Lung (tissue), 12 donors: ENCODE data around the gene PLEKHM3. TPM values are rescaled to one million over a fixed set of nuclear protein-coding genes. Genes with fewer than 3 reads are reported as not detected.

Source experiments
- ATAC-seq: fragments of 200-7000 bp; cut with Tn5 transposase; one replicate; pipeline ENCODE4 v1.9.1; 2020; ENCODE audit warnings: moderate number of reproducible peaks; ENCODE audit not compliant: insufficient read depth, low FRiP score
- DNase-seq, 3 donors: peaks; one replicate each; pipeline ENCODE4 v3.0.0-alpha.2; 2013 to 2017
- H3K27ac ChIP-seq, 2 donors: one replicate each; pipeline ENCODE4 v1.5.1; 2013; ENCODE audit warnings: mild to moderate bottlenecking in 2 of 2, moderate library complexity in 2 of 2, control low read depth in 1 of 2, inconsistent platforms in 1 of 2, low read depth in 1 of 2, low read length in 1 of 2
- H3K27me3 ChIP-seq, 3 donors: one replicate each; pipeline ENCODE4 v1.5.1; 2013; ENCODE audit warnings: low read length in 2 of 3; ENCODE audit not compliant: control insufficient read depth in 3 of 3, insufficient read depth in 3 of 3
- H3K36me3 ChIP-seq, 4 donors: one replicate each; pipeline ENCODE4 v1.5.1; 2013; ENCODE audit warnings: low read length in 4 of 4, mild to moderate bottlenecking in 1 of 4, moderate library complexity in 1 of 4; ENCODE audit not compliant: control insufficient read depth in 4 of 4, insufficient read depth in 4 of 4
- H3K4me1 ChIP-seq, 5 donors: one replicate each; pipeline ENCODE4 v1.5.1; 2013; ENCODE audit warnings: low read length in 5 of 5, mild to moderate bottlenecking in 2 of 5, moderate library complexity in 1 of 5; ENCODE audit not compliant: control insufficient read depth in 5 of 5, insufficient read depth in 5 of 5
- H3K4me3 ChIP-seq: one replicate; pipeline ENCODE4 v1.5.1; 2013; ENCODE audit warnings: mild to moderate bottlenecking, control low read depth, moderate library complexity
- H3K9ac ChIP-seq, 2 donors: one replicate each; pipeline ENCODE4 v1.5.1; 2013; ENCODE audit warnings: low read length in 2 of 2, control low read depth in 1 of 2; ENCODE audit not compliant: insufficient read depth in 1 of 2
- H3K9me3 ChIP-seq, 4 donors: one replicate each; pipeline ENCODE4 v1.5.1; 2013; ENCODE audit warnings: low read length in 3 of 4, mild to moderate bottlenecking in 1 of 4, moderate library complexity in 1 of 4; ENCODE audit not compliant: control insufficient read depth in 4 of 4, insufficient read depth in 3 of 4
- WGBS, 2 donors: extraction: QIAGEN DNeasy Blood & Tissue Kit; methylation state at CpG; one replicate each; pipeline ENCODE4 v1.1.7; 2013; 5-methylcytosine and 5-hydroxymethylcytosine counted together
- polyA plus RNA-seq, 2 donors: library from polyadenylated mRNA; stranded (reverse); fragments of 200-250 nt; gene quantifications; one replicate each; pipeline ENCODE4 v1.2.1, GENCODE V29; 2013
- total RNA-seq, 2 donors: library from RNA; depleted of rRNA in 1 of 2; stranded (reverse); fragments of >200 nt in 1 of 2; gene quantifications; one replicate each; pipeline ENCODE4 v1.2.1, GENCODE V29; 2014 to 2021
- TF ChIP-seq, protein P1 (sequence below): IDR thresholded peaks from 2 replicates; pipeline ENCODE4 v1.5.1; 2012; ENCODE audit warnings: mild to moderate bottlenecking; ENCODE audit errors: control extremely low read depth, extremely low read depth
- donor health status: control.
- donor health status: control.
- donor health status: Bipolar disorder and iron deficiency.
- donor health status: healthy.
- donor health status: DM: yes; HTN: yes; CAD: no.

PLEKHM3 gene
- total and polyA plus RNA-seq, 4 donors = 5.6 to 32.9 (median 12.4) TPM

DNA sequence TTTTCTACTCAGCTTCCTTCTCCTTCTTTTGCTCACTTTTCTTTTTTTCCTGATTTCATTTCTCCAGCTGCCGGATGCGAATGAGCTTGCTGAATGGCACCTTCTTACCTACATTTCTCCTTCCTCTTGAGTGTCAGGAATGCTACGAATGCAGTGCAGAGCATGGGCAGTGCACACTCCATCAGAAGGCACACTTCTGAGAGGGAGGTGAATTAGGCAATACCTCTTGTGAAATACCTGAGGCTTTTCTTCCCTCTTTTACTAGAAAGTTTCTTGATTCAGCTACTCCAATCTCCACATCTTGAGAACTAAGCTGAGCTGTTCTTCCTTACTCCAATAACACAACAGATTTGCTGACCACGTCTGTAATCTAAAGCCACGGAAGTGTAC lies 51.1 kb downstream of the PLEKHM3 start:
- H3K36me3 ChIP-seq = peaks cover 0 to 11% (median 6%) of the 10 kb centered on the region in 4 donors
- H3K4me3 ChIP-seq = no peak overlapping the region
- TF ChIP-seq, protein P1, sequence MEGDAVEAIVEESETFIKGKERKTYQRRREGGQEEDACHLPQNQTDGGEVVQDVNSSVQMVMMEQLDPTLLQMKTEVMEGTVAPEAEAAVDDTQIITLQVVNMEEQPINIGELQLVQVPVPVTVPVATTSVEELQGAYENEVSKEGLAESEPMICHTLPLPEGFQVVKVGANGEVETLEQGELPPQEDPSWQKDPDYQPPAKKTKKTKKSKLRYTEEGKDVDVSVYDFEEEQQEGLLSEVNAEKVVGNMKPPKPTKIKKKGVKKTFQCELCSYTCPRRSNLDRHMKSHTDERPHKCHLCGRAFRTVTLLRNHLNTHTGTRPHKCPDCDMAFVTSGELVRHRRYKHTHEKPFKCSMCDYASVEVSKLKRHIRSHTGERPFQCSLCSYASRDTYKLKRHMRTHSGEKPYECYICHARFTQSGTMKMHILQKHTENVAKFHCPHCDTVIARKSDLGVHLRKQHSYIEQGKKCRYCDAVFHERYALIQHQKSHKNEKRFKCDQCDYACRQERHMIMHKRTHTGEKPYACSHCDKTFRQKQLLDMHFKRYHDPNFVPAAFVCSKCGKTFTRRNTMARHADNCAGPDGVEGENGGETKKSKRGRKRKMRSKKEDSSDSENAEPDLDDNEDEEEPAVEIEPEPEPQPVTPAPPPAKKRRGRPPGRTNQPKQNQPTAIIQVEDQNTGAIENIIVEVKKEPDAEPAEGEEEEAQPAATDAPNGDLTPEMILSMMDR = no peak
- peak; percentile 86 for ATAC-seq
- 28 to 44% methylated on average over 5 of the region's 5 CpGs for WGBS, 2 donors
- no peak overlapping the region for H3K9ac ChIP-seq
- H3K27ac ChIP-seq = no peak overlapping the region
- no peaks in the 10 kb centered on the region for H3K9me3 ChIP-seq
- peaks cover 0 to 15% (median 2%) of the 10 kb centered on the region in 5 donors for H3K4me1 ChIP-seq
- H3K27me3 ChIP-seq = no peaks in the 10 kb centered on the region
- peak; percentile 45 to 79 (median 62) for DNase-seq

DNA sequence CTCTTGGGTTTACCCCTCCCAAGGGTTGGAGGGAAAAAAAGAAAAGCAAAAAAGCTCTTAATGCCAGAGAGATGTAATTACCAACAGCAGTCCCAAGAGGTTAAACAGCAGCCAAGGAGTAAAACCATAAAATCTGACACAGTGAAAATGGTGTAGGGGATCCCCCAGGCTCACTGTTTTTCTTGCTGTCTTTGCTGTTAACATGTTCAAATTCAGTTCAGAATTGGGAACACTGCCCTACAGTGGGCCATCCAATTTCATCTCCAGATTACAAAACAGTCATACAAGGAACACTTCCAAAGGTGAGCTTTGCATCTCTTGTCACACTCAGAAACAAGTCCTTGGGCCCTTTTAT lies 54.5 kb downstream of the PLEKHM3 start:
- DNase-seq = no peak
- Histone ChIP-seq H3K36me3 (peaks cover 0 to 2% (median 0%) of the 10 kb centered on the region in 4 donors), H3K27ac (no peak overlapping the region), H3K27me3 (no peaks in the 10 kb centered on the region), H3K4me3 (no peak overlapping the region), H3K4me1 (peaks cover 0 to 17% (median 2%) of the 10 kb centered on the region in 5 donors), H3K9me3 (no peaks in the 10 kb centered on the region), H3K9ac (no peak overlapping the region)
- TF ChIP-seq, protein P1 = no peak
- no peak for ATAC-seq

DNA sequence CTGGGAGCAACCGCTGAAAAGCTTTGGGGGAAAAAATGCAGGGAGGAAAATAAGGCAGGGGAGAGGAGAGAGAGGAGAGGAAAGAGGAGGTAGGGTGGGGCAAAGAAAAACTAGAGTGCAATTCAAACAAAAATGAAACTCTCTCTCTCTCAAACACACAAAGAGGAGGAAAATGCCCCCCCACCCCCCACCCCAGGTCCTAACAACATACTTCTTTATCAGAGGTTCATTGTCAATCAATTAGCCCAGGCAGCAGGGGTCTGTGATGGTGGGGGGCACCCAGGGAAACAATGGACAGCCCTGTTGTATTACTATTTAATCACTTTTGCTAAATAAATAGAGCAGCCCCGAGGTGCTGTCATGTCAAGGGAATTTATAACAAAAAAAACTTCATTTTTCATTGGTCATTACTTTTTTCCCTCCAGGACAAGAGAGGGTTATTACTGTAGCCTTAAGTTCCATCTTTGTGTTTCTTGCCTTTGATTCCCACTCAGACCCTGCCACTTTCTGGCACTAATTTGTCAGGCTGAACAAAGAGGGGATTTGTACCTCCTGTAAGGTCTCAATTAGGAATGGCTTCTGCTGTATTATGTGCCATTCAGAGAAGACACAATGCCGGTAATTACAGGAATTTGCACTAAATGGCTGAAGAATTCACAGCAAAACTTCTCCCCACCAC lies 55.0 kb downstream of the PLEKHM3 start:
- TF ChIP-seq, protein P1 = no peak

More for the DNA sequence above, 55.0 kb downstream of the PLEKHM3 start:
- H3K9me3 ChIP-seq = no peaks in the 10 kb centered on the region
- peak overlapping the region in 1 of 2 donors; percentile 5 for H3K9ac ChIP-seq
- peaks cover 0 to 17% (median 2%) of the 10 kb centered on the region in 5 donors for H3K4me1 ChIP-seq
- 61 to 67% methylated on average over 3 of the region's 3 CpGs for WGBS, 2 donors
- peaks cover 0 to 2% (median 0%) of the 10 kb centered on the region in 4 donors for H3K36me3 ChIP-seq
- H3K27me3 ChIP-seq = no peaks in the 10 kb centered on the region
- ATAC-seq (no peak), DNase-seq (no peak)
- H3K27ac ChIP-seq = no peak overlapping the region
- H3K4me3 ChIP-seq = no peak overlapping the region
